Measurements from ENCODE around the gene OPN4.

The OPN4 gene

GRCh38 chr10:86632951-86633350 is 21.4 kb upstream of the OPN4 start:
- TF ChIP-seq, protein P1, sequence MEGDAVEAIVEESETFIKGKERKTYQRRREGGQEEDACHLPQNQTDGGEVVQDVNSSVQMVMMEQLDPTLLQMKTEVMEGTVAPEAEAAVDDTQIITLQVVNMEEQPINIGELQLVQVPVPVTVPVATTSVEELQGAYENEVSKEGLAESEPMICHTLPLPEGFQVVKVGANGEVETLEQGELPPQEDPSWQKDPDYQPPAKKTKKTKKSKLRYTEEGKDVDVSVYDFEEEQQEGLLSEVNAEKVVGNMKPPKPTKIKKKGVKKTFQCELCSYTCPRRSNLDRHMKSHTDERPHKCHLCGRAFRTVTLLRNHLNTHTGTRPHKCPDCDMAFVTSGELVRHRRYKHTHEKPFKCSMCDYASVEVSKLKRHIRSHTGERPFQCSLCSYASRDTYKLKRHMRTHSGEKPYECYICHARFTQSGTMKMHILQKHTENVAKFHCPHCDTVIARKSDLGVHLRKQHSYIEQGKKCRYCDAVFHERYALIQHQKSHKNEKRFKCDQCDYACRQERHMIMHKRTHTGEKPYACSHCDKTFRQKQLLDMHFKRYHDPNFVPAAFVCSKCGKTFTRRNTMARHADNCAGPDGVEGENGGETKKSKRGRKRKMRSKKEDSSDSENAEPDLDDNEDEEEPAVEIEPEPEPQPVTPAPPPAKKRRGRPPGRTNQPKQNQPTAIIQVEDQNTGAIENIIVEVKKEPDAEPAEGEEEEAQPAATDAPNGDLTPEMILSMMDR (IDR thresholded peaks at IDR 0.05; ENCODE audit: unreplicated experiment in 3 of 3): peak in 1 of 3 experiments; percentile 6
- Mint-ChIP-seq H3K4me1 (peaks cover 20% of the 10 kb centered on the region), H3K27me3 (ENCODE audit: low read depth) (peaks cover 41% of the 10 kb centered on the region), H3K4me3 (peak overlapping the region in 1 of 3 experiments; percentile 78), H3K9me3 (no peaks in the 10 kb centered on the region), H3K27ac (peak overlapping the region in 2 of 3 experiments; percentile 37 to 90), H3K36me3 (ENCODE audit: low read depth) (no peaks in the 10 kb centered on the region)

DNA sequence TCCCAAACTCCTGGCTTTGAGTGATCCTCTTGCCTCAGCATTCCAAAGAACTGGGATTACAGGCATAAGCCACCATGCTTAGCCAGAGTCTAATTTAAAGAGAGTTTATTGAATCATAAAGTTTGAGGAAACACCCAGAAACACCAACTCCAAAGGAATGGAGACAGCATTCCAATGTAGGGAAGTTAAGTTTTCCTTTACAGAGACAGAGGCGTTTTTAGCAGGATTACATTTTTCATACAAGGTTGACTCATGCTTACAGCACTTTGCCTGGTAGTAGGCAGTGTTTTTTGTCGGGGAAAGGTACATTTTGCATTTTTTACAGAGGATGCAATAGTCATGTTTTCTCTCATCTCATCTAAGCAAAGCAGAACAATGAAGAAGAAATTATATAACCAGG is 18.9 kb upstream of the OPN4 start:
- Mint-ChIP-seq H3K9me3 (no peaks in the 10 kb centered on the region), H3K4me3 (no peak overlapping the region), H3K27me3 (ENCODE audit: low read depth) (peaks cover 40% of the 10 kb centered on the region)

GRCh38 chr10:86636311-86636710 is 18.0 kb upstream of the OPN4 start:
- Mint-ChIP-seq H3K9me3 (no peaks in the 10 kb centered on the region), H3K4me3 (no peak overlapping the region), H3K27ac (no peak overlapping the region), H3K36me3 (ENCODE audit: low read depth) (no peaks in the 10 kb centered on the region), H3K4me1 (peaks cover 4% of the 10 kb centered on the region), H3K27me3 (ENCODE audit: low read depth) (peaks cover 38% of the 10 kb centered on the region)
- TF ChIP-seq, protein P1 (IDR thresholded peaks at IDR 0.05; ENCODE audit: unreplicated experiment in 3 of 3): no peak

More for the DNA sequence above, 18.9 kb upstream of the OPN4 start:
- H3K36me3 Mint-ChIP-seq (ENCODE audit: low read depth): no peaks in the 10 kb centered on the region
- TF ChIP-seq, protein P1 (IDR thresholded peaks at IDR 0.05; ENCODE audit: unreplicated experiment in 3 of 3): no peak
- H3K4me1 Mint-ChIP-seq: peaks cover 9% of the 10 kb centered on the region
- H3K27ac Mint-ChIP-seq: no peak overlapping the region

DNA sequence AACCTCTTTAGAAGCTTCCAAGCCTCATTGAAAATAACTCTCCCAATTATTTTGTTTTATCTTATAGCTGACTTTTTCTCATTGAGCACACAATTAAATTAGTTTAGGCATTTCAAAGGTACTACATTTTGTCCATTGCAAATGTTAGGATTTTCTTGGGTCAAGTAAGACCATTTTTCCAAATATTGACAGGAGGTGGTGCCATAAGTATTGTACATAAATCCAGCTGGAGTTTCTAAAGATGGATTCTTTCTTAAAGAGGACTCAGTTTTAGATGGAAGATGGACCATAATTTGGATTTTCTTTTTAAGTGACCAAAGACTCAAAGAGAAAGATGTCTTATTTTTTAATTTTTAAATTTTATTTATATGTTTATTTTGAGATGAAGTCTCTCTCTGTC is 12.3 kb upstream of the OPN4 start:
- H3K9me3 Mint-ChIP-seq: no peaks in the 10 kb centered on the region
- no peaks in the 10 kb centered on the region for H3K36me3 Mint-ChIP-seq (ENCODE audit: low read depth)
- peaks cover 21% of the 10 kb centered on the region for H3K4me1 Mint-ChIP-seq
- peaks cover 31% of the 10 kb centered on the region for H3K27me3 Mint-ChIP-seq (ENCODE audit: low read depth)
- H3K27ac Mint-ChIP-seq: no peak overlapping the region
- no peak overlapping the region for H3K4me3 Mint-ChIP-seq
- TF ChIP-seq, protein P1 (IDR thresholded peaks at IDR 0.05; ENCODE audit: unreplicated experiment in 3 of 3): no peak

GRCh38 chr10:86642499-86642898 is 11.8 kb upstream of the OPN4 start:
- Mint-ChIP-seq H3K4me1 (peaks cover 24% of the 10 kb centered on the region), H3K9me3 (no peaks in the 10 kb centered on the region), H3K4me3 (no peak overlapping the region), H3K36me3 (ENCODE audit: low read depth) (no peaks in the 10 kb centered on the region), H3K27me3 (ENCODE audit: low read depth) (peaks cover 31% of the 10 kb centered on the region), H3K27ac (no peak overlapping the region)
- TF ChIP-seq, protein P1 (IDR thresholded peaks at IDR 0.05; ENCODE audit: unreplicated experiment in 3 of 3): no peak

GRCh38 chr10:86644152-86644793 is 10.1 kb upstream of the OPN4 start:
- TF ChIP-seq, protein P1 (IDR thresholded peaks at IDR 0.05; ENCODE audit: unreplicated experiment in 3 of 3): no peak
- Mint-ChIP-seq H3K27ac (peak overlapping the region in 2 of 3 experiments; percentile 50 to 61), H3K4me3 (no peak overlapping the region), H3K9me3 (no peaks in the 10 kb centered on the region), H3K4me1 (peaks cover 41% of the 10 kb centered on the region), H3K27me3 (ENCODE audit: low read depth) (peaks cover 41% of the 10 kb centered on the region), H3K36me3 (ENCODE audit: low read depth) (no peaks in the 10 kb centered on the region)
